GM18508 (cell line): ENCODE results near the gene PRR23C.

ENCODE experiments used
- ATAC-seq: cut with Tn5 transposase; IDR thresholded peaks from one replicate; pipeline ENCODE4 v1.9.1; 2021; ENCODE audit warnings: moderate number of reproducible peaks; ENCODE audit not compliant: insufficient read depth, unreplicated experiment

Gene PRR23C

DNA sequence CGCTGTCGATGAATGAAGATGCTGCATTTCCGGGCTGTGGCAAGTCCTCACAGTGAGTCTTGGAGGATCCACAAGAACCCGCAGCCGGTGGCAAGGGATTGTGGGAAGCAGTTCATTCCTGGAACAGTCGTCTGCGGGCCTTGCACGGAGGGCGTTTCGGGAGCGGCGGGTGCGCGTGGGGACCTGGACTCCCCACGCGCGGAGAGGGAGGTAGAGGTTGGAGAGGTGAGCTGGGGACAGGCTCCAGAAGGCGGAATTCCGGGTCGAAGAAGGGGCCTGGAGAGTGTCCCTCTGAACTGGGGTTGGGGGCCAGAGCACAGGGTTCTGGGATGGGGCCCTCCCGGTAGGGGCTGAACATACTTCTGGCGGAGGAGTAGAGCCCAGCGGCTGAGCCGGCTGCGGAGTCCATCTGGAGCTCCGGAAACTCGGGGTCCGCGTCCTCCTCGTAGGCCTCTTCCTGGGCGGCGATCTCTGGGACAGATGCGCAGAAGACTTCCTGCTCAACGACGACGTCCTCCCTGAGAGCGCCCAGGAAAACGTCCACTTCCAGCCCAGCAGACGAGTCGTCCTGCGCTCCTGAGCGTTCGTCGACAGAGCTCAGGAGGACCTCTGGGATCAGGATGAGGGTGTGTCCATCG is 39.2 kb downstream of the PRR23C start:
- no peak for ATAC-seq

DNA sequence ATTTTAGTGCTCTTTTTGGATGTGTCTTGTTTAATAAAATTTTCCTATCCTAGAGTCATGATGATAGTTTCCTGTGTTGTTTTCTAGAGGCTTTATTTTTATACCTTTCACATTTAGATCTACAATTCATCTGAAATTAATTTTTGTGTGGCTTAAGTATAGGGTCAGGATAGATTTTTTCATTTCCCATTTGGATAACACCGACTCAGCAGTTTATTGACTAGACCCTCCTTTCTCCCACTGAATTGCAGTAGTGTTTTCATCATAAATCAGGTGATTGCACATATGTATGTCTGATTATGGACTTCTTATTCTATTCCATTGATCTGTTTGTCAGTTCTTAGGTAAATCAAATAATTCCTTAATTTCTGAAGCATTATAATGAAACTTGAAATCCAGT is 49.0 kb downstream of the PRR23C start:
- ATAC-seq: no peak
